ENCODE data around the gene STARD5.
"Not testable (repeated sequence)": the region's sequence is repeated elsewhere in the genome, so short reads cannot be mapped to it uniquely, and the experiment has no call there.

The STARD5 gene

GRCh38 chr15:81348691-81349090 is 24.8 kb upstream of the STARD5 start:
- H3K9me3 ChIP-seq (ENCODE audit: control extremely low read depth in 1 of 5, control insufficient read depth in 4 of 5, insufficient read depth in 2 of 5, low read depth in 1 of 5, low read length in 4 of 5); POLR2A ChIA-PET; H3K27me3 ChIP-seq (replicated peaks in 2 of 5; ENCODE audit: control insufficient read depth in 4 of 5, insufficient read depth in 5 of 5, low read length in 4 of 5); CTCF ChIA-PET; DNase-seq; H3K36me3 ChIP-seq (ENCODE audit: control insufficient read depth in 4 of 4, insufficient read depth in 4 of 4, low read length in 3 of 4); H3K4me3 ChIP-seq (ENCODE audit: control insufficient read depth in 1 of 7, extremely low read depth in 1 of 7, insufficient read depth in 4 of 7, low read depth in 2 of 7, low read length in 6 of 7); H3K4me1 ChIP-seq (ENCODE audit: control extremely low read depth in 1 of 4, control insufficient read depth in 4 of 4, insufficient read depth in 4 of 4, low read length in 3 of 4); H3K27ac ChIP-seq (ENCODE audit: insufficient read depth in 1 of 2, low read depth in 1 of 2, low read length in 2 of 2, poor library complexity in 1 of 2, severe bottlenecking in 2 of 2): not testable (repeated sequence)
- 100% methylated on average over 4 of the region's 11 CpGs for WGBS (ENCODE audit: insufficient coverage)

DNA sequence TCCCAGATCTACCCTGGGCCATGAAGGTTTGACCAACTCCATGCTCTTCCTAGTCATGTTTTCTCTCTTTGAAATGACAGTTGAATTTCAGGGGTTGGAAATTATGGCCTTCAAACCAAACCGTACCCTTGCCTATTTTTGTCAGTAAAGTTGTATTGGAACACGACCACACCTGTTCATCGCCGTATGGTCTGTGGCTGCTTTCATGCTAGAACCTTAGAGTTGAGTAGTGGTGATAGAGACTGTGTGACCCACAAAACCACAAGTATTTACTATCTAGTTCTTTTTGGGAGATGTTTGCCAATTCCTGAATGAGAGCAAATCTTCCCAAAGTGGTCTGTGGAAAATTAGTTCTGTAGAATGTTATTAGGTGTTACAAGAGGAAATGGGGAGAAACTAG is 24.0 kb upstream of the STARD5 start:
- Histone ChIP-seq H3K36me3 (ENCODE audit: control insufficient read depth in 4 of 4, insufficient read depth in 4 of 4, low read length in 3 of 4) (no peaks in the 10 kb centered on the region), H3K27me3 (replicated peaks in 2 of 5; ENCODE audit: control insufficient read depth in 4 of 5, insufficient read depth in 5 of 5, low read length in 4 of 5) (no peaks in the 10 kb centered on the region), H3K27ac (ENCODE audit: insufficient read depth in 1 of 2, low read depth in 1 of 2, low read length in 2 of 2, poor library complexity in 1 of 2, severe bottlenecking in 2 of 2) (no peak overlapping the region), H3K4me3 (ENCODE audit: control insufficient read depth in 1 of 7, extremely low read depth in 1 of 7, insufficient read depth in 4 of 7, low read depth in 2 of 7, low read length in 6 of 7) (no peak overlapping the region), H3K9me3 (ENCODE audit: control extremely low read depth in 1 of 5, control insufficient read depth in 4 of 5, insufficient read depth in 2 of 5, low read depth in 1 of 5, low read length in 4 of 5) (no peaks in the 10 kb centered on the region), H3K4me1 (ENCODE audit: control extremely low read depth in 1 of 4, control insufficient read depth in 4 of 4, insufficient read depth in 4 of 4, low read length in 3 of 4) (no peaks in the 10 kb centered on the region)
- 100% methylated on average over 2 of the region's 4 CpGs for WGBS (ENCODE audit: insufficient coverage)
- POLR2A ChIA-PET, result no interaction called here
- CTCF ChIA-PET, result no interaction called here
- DNase-seq, result no peak

GRCh38 chr15:81346611-81347010 is 22.7 kb upstream of the STARD5 start:
- no peak overlapping the region for H3K4me3 ChIP-seq (ENCODE audit: control insufficient read depth in 1 of 7, extremely low read depth in 1 of 7, insufficient read depth in 4 of 7, low read depth in 2 of 7, low read length in 6 of 7)
- H3K4me1 ChIP-seq (ENCODE audit: control extremely low read depth in 1 of 4, control insufficient read depth in 4 of 4, insufficient read depth in 4 of 4, low read length in 3 of 4), result no peaks in the 10 kb centered on the region
- ChIA-PET CTCF (no interaction called here), POLR2A (no interaction called here)
- DNase-seq, result no peak
- H3K27me3 ChIP-seq (replicated peaks in 2 of 5; ENCODE audit: control insufficient read depth in 4 of 5, insufficient read depth in 5 of 5, low read length in 4 of 5), result no peaks in the 10 kb centered on the region
- no peaks in the 10 kb centered on the region for H3K9me3 ChIP-seq (ENCODE audit: control extremely low read depth in 1 of 5, control insufficient read depth in 4 of 5, insufficient read depth in 2 of 5, low read depth in 1 of 5, low read length in 4 of 5)
- H3K27ac ChIP-seq (ENCODE audit: insufficient read depth in 1 of 2, low read depth in 1 of 2, low read length in 2 of 2, poor library complexity in 1 of 2, severe bottlenecking in 2 of 2), result no peak overlapping the region
- no peaks in the 10 kb centered on the region for H3K36me3 ChIP-seq (ENCODE audit: control insufficient read depth in 4 of 4, insufficient read depth in 4 of 4, low read length in 3 of 4)
- WGBS (ENCODE audit: insufficient coverage), result no CpG with 5 or more reads among the region's 2 CpGs

DNA sequence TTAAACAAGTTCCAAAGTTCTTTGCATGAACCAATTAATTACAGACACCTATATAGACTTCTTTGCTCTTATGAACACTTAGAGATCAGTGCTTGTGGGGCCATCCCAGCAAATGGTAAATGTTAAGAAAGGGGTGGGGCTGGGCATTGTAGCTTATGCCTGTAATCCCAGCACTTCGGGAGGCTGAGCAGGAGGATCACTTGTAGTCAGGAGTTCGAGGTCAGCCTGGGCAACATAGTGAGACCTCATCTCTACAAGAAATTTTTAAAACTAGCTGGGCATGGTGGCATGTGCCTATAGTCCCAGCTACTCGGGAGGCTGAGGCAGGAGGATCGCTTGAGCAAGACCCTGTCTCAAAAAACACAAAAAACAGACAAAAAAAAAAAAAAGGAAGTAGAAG is 19.4 kb upstream of the STARD5 start:
- 92% methylated on average over 4 of the region's 4 CpGs for WGBS (ENCODE audit: insufficient coverage)
- Histone ChIP-seq H3K4me3 (ENCODE audit: control insufficient read depth in 1 of 7, extremely low read depth in 1 of 7, insufficient read depth in 4 of 7, low read depth in 2 of 7, low read length in 6 of 7) (no peak overlapping the region), H3K4me1 (ENCODE audit: control extremely low read depth in 1 of 4, control insufficient read depth in 4 of 4, insufficient read depth in 4 of 4, low read length in 3 of 4) (peaks cover 0 to 9% (median 2%) of the 10 kb centered on the region in 4 experiments), H3K27ac (ENCODE audit: insufficient read depth in 1 of 2, low read depth in 1 of 2, low read length in 2 of 2, poor library complexity in 1 of 2, severe bottlenecking in 2 of 2) (no peak overlapping the region), H3K36me3 (ENCODE audit: control insufficient read depth in 4 of 4, insufficient read depth in 4 of 4, low read length in 3 of 4) (no peaks in the 10 kb centered on the region), H3K9me3 (ENCODE audit: control extremely low read depth in 1 of 5, control insufficient read depth in 4 of 5, insufficient read depth in 2 of 5, low read depth in 1 of 5, low read length in 4 of 5) (no peaks in the 10 kb centered on the region), H3K27me3 (replicated peaks in 2 of 5; ENCODE audit: control insufficient read depth in 4 of 5, insufficient read depth in 5 of 5, low read length in 4 of 5) (no peaks in the 10 kb centered on the region)
- ChIA-PET POLR2A (interaction anchor here (0.6 kb wide), 1 partner anchor 84 kb away, joined by 3 read pairs; no protein-coding TSS in a partner anchor), CTCF (interaction anchor here (1.6 to 1.8 kb wide), 2 partner anchors 57 to 77 kb away, joined by 4 read pairs; no protein-coding TSS in a partner anchor)
- no peak for DNase-seq

GRCh38 chr15:81341351-81341750 is 17.4 kb upstream of the STARD5 start:
- ChIA-PET CTCF (no interaction called here), POLR2A (no interaction called here)
- no peak overlapping the region for H3K27ac ChIP-seq (ENCODE audit: insufficient read depth in 1 of 2, low read depth in 1 of 2, low read length in 2 of 2, poor library complexity in 1 of 2, severe bottlenecking in 2 of 2)
- no peaks in the 10 kb centered on the region for H3K27me3 ChIP-seq (replicated peaks in 2 of 5; ENCODE audit: control insufficient read depth in 4 of 5, insufficient read depth in 5 of 5, low read length in 4 of 5)
- no peak overlapping the region for H3K4me3 ChIP-seq (ENCODE audit: control insufficient read depth in 1 of 7, extremely low read depth in 1 of 7, insufficient read depth in 4 of 7, low read depth in 2 of 7, low read length in 6 of 7)
- no peak for DNase-seq
- WGBS (ENCODE audit: insufficient coverage), result 89% methylated on average over 2 of the region's 4 CpGs
- H3K9me3 ChIP-seq (ENCODE audit: control extremely low read depth in 1 of 5, control insufficient read depth in 4 of 5, insufficient read depth in 2 of 5, low read depth in 1 of 5, low read length in 4 of 5), result no peaks in the 10 kb centered on the region
- H3K36me3 ChIP-seq (ENCODE audit: control insufficient read depth in 4 of 4, insufficient read depth in 4 of 4, low read length in 3 of 4), result no peaks in the 10 kb centered on the region
- H3K4me1 ChIP-seq (ENCODE audit: control extremely low read depth in 1 of 4, control insufficient read depth in 4 of 4, insufficient read depth in 4 of 4, low read length in 3 of 4), result peaks cover 0 to 23% (median 2%) of the 10 kb centered on the region in 4 experiments

GRCh38 chr15:81339851-81340250 is 15.9 kb upstream of the STARD5 start:
- Histone ChIP-seq H3K27ac (ENCODE audit: insufficient read depth in 1 of 2, low read depth in 1 of 2, low read length in 2 of 2, poor library complexity in 1 of 2, severe bottlenecking in 2 of 2) (no peak overlapping the region), H3K4me1 (ENCODE audit: control extremely low read depth in 1 of 4, control insufficient read depth in 4 of 4, insufficient read depth in 4 of 4, low read length in 3 of 4) (peaks cover 0 to 23% (median 2%) of the 10 kb centered on the region in 4 experiments), H3K36me3 (ENCODE audit: control insufficient read depth in 4 of 4, insufficient read depth in 4 of 4, low read length in 3 of 4) (no peaks in the 10 kb centered on the region), H3K27me3 (replicated peaks in 2 of 5; ENCODE audit: control insufficient read depth in 4 of 5, insufficient read depth in 5 of 5, low read length in 4 of 5) (no peaks in the 10 kb centered on the region), H3K9me3 (ENCODE audit: control extremely low read depth in 1 of 5, control insufficient read depth in 4 of 5, insufficient read depth in 2 of 5, low read depth in 1 of 5, low read length in 4 of 5) (no peaks in the 10 kb centered on the region), H3K4me3 (ENCODE audit: control insufficient read depth in 1 of 7, extremely low read depth in 1 of 7, insufficient read depth in 4 of 7, low read depth in 2 of 7, low read length in 6 of 7) (no peak overlapping the region)
- CTCF ChIA-PET, result interaction anchor here (0.9 to 8.6 kb wide), 3 partner anchors 41 to 64 kb away, joined by 3 to 69 read pairs (median 3); no protein-coding TSS in a partner anchor
- 71% methylated on average over 4 of the region's 4 CpGs for WGBS (ENCODE audit: insufficient coverage)
- POLR2A ChIA-PET, result no interaction called here
- DNase-seq, result no peak

GRCh38 chr15:81339321-81339720 is 15.4 kb upstream of the STARD5 start:
- Histone ChIP-seq H3K4me1 (ENCODE audit: control extremely low read depth in 1 of 4, control insufficient read depth in 4 of 4, insufficient read depth in 4 of 4, low read length in 3 of 4) (peaks cover 0 to 23% (median 2%) of the 10 kb centered on the region in 4 experiments), H3K4me3 (ENCODE audit: control insufficient read depth in 1 of 7, extremely low read depth in 1 of 7, insufficient read depth in 4 of 7, low read depth in 2 of 7, low read length in 6 of 7) (no peak overlapping the region), H3K27ac (ENCODE audit: insufficient read depth in 1 of 2, low read depth in 1 of 2, low read length in 2 of 2, poor library complexity in 1 of 2, severe bottlenecking in 2 of 2) (no peak overlapping the region), H3K27me3 (replicated peaks in 2 of 5; ENCODE audit: control insufficient read depth in 4 of 5, insufficient read depth in 5 of 5, low read length in 4 of 5) (no peaks in the 10 kb centered on the region), H3K36me3 (ENCODE audit: control insufficient read depth in 4 of 4, insufficient read depth in 4 of 4, low read length in 3 of 4) (no peaks in the 10 kb centered on the region), H3K9me3 (ENCODE audit: control extremely low read depth in 1 of 5, control insufficient read depth in 4 of 5, insufficient read depth in 2 of 5, low read depth in 1 of 5, low read length in 4 of 5) (no peaks in the 10 kb centered on the region)
- ChIA-PET CTCF (interaction anchor here (0.9 to 8.6 kb wide), 5 partner anchors 41 to 73 kb away, joined by 3 to 69 read pairs (median 5); no protein-coding TSS in a partner anchor), POLR2A (no interaction called here)
- WGBS (ENCODE audit: insufficient coverage), result 92% methylated on average over 5 of the region's 5 CpGs
- no peak for DNase-seq
